ENCODE data around the gene ETFA.
"Not testable (repeated sequence)": the region's sequence is repeated elsewhere in the genome, so short reads cannot be mapped to it uniquely, and the experiment has no call there.

Gene ETFA

DNA sequence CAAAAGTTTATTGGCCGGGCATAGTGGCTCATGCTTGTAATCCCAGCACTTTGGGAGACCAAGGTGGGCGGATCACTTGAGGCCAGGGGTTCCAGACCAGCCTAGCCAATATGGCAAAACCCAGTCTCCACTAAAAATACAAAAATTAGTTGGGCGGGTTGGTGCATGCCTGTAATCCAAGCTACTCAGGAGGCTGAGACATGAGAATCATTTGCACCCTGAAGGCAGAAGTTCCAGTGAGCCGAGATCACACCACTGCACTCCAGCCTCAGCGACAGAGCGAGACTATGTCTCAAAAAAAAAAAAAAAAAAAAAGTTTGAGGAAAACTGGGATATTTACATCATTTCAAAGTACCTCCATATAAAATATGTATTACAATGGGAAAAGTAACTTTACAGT lies 40.4 kb downstream of the ETFA start:
- DNase-seq: no peak

- no peak for DNase-seq
Observed at GRCh38 chr15:76267077-76267476, 44.2 kb downstream of the ETFA start.

GRCh38 chr15:76265769-76266168 lies 45.5 kb downstream of the ETFA start:
- not testable (repeated sequence) for DNase-seq

- DNase-seq: no peak
Observed at GRCh38 chr15:76260246-76260938, 50.9 kb downstream of the ETFA start.

- no peak for DNase-seq
Observed at GRCh38 chr15:76259392-76259791, 51.9 kb downstream of the ETFA start.

GRCh38 chr15:76258460-76258859 lies 52.8 kb downstream of the ETFA start:
- no peak for DNase-seq

DNA sequence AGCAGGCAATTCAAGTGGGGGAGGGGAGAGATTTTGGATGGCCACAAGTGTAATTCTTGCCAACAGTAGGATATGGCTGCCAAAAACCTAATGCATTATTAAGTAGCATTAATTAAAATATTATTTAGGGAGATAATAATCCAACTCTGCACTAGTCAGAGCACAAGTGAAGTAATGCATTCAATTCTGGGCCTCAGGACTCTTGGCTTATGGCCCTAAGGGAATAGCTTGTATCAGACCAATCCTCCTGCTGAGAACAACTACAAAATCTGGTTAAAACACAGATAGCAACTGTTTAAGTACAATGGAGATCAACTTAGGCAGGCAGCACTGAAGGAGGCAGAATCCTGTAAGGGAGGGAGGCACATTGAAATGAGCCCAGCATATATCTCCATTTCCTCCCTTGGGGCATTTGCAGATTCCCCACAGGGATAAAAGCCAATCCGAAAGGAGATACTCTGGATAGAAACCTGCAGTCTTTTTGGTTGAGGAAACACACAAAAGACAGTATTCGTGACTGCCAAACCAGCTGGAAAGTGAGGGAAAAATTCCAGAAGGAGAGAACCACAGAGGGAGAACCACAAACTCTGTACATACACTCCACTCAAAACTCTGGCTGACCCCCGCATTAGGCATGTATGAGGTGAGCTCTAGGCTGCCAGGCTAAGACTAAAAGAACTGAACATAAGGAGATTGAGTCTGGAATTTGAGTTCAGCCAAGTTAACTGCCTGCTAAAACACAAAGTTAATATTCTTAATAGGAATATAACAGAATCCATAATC lies 57.4 kb downstream of the ETFA start:
- DNase-seq: no peak

GRCh38 chr15:76252249-76252648 lies 59.0 kb downstream of the ETFA start:
- no peak for DNase-seq

DNA sequence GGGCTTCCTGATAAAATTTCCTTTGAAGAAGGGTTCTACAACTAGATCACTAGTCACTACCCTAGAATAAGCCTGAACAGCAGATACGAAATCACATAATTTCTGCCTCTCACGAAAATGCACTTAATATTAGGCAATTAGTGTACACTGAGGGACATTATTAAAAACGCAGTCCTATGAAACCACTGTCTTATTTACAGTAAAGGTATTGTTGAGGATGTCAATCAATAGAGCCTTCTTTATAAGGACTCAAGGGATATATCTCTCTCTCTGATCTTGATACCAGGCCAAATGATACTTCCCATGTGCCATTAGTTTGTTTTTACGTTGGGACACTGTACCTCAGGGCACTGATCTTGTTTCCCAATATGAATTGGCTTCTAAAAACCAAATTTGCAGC lies 59.6 kb downstream of the ETFA start:
- no peak for DNase-seq

DNA sequence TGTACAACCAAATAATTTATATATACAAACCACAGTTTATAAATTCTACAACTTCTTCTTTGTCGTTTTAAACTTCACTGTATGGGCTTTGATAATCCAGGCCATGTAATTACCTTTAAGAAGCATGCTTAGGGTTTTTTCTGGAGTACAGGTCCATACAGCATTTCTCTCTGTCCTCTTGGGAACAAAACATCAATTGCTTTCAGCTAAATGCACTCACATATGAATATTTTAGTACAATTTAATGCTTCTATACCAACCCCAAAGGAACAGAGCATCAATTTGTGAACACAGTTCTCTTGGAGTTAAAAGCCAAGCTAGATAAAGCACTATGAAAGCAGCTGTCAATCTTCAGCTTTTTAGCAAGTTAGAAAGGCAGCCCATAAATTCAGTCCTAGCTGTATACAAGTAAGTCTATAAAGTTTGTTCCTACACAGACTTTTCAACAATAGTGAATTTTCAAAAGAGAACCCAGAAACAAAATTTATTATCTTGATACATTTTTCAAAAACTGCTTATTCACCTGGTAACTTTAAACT lies 66.1 kb downstream of the ETFA start:
- no peak for DNase-seq

DNA sequence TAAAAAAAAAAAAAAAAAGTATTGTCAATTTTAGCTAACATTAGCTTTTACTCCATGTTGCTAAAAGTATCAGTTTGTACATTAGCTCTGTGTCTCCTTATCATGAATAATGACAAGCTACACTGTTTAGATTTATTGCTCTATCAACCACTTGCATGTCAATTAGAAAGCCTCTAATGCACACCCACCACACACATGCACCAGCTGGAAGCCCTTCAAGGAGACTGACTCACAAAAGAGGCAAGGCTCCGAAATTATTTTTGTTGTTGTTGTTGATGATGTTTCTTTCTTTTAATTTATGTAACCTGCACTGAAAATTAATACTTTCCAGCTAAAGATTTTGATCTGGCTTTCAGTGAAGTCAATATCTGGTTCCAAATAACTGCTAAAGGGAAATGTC lies 71.5 kb downstream of the ETFA start:
- no peak for DNase-seq

DNA sequence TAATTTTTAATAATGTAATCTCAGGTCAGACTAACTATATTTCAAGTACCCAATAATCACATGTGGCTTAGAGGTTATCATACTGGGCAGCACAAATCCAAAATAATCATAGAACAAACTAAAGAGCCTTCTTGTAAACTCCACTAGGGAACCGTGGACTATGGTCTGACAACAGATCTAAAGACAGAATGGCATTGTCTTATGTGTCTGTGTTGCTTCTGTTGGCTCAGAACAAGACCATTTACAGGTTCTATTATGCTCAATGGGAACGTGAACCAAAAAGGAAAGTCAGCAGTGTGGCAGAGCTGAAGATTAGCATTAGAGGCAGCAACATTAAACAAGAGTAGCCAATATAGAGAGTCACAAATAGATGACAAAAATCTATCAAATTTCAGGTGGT lies 74.9 kb downstream of the ETFA start:
- DNase-seq: no peak

DNA sequence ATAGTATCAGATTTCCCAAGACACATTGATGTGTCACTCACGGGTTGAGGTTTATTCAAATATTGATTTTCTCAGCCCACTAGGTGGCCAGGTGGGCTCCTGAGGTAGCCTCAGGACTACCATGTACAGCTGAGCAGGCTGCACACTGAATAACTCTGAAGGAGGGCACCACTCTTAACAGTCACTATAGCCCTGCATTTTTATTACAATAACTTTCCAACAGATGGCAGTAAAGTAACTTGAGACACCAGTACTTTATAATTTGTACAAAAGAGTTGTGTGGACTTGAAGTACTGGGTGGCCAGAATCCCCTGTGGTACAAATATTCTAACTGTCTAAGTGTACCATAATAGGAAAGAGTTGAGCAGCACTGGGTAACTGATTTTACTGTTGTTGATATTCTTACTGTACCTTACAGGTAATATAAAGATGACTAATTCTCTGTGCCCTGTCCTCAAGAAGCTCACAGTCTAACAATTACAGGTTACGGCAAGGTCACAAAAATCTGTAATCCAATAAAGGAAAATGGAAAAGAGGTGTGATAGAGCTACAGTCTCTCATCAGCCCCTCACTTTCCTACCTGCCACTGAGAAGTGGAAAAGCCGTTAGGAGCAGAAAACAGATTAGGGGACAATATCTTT lies 76.0 kb downstream of the ETFA start:
- peak; percentile 75 for DNase-seq

GRCh38 chr15:76234337-76234889 lies 76.9 kb downstream of the ETFA start:
- DNase-seq: no peak

GRCh38 chr15:76233921-76234320 lies 77.3 kb downstream of the ETFA start:
- no peak for DNase-seq

- DNase-seq: no peak
Observed at GRCh38 chr15:76229266-76229665, 82.0 kb downstream of the ETFA start.

DNA sequence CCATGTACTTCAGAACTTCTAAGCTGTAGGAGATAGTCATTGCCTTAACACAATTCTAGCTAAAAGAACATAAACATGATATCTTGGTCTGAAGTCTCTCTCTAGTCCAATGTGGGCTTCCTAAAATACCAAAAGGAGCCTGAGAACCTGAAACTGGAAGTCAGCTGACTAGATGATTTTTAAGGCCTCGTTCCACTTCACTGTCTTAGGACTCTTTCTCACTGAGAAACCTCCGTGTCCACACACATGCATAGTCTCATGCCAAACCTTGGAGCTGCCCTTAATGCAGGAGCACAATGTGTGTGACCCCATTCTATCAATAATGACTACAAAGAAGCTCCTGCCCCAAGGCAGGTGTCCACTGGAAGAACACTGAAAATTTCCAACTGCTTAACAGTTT lies 87.7 kb downstream of the ETFA start:
- DNase-seq: no peak

DNA sequence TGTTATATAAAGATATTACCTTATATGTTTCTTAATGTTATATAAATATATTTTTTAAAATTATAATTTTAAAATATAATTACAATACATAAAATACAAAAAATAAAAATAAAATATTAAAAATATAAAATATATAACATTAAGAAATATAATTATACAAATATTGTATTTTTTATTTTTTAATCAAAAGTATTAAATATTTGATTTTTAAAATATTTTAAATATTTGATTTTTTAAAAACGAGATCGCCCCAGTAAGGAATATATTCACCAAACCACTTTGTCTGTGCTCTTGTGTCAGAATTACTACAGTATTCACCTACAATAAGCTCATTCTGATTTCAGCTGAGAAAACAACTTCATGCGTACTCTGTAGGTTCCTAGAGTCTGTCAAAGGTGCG lies 89.1 kb downstream of the ETFA start:
- no peak for DNase-seq

DNA sequence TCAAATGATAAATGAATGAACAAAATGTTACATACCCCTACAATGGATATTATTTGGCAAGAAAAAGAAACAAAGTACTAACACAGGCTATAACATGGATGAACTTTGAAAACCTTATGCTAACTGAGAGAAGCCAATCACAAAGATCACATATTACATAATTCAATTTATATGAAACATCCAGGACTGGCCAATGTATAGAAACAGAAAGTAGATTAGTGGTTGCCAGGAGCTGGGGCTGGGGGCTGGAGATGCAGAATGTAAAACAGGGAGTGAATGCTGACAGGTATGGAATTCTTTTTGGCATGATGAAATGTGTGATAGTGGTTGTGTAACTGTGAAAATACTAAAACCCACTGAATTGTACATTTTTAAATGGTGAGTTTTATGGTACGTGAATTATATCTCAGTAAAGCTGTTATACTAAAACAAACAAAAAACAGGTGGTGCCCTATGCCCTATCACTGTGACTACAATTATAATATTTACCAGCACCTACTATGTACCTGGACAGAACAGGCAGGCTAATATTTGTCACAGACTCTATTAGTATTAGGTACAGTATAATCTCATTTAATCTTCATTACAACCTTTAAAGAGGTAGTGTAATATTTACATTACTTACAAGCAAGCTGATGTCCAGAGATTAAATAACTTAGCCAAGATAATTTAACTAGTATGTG lies 90.0 kb downstream of the ETFA start:
- no peak for DNase-seq

DNA sequence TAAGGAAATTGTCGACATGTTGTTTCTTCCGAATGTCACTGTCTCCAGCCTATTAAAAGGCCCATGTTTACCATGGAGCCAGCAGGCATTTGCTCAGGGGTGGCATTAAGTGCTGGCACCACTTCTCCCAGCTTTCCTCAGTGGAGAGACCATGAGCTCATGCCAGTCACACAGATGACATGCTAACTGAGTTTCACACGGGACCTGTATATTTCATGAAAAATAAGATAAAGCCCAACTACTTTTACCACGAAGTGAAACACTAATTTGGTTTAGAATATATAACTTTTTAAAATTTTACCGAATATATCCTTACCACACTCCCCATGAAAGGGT lies 93.4 kb downstream of the ETFA start:
- no peak for DNase-seq

- no peak for DNase-seq
Observed at GRCh38 chr15:76217029-76217881, 94.0 kb downstream of the ETFA start.

- no peak for DNase-seq
Observed at GRCh38 chr15:76215634-76216033, 95.6 kb downstream of the ETFA start.
